Measurements from ENCODE around the gene ACSF3.

ACSF3 gene

GRCh38 chr16:89096042-89096717 is 2.5 kb downstream of the ACSF3 start:
- no peak for DNase-seq

- no peak for DNase-seq
Measured at GRCh38 chr16:89096768-89097391, 3.2 kb downstream of the ACSF3 start.

- no peak for DNase-seq
Measured at GRCh38 chr16:89097392-89097772, 3.7 kb downstream of the ACSF3 start.

GRCh38 chr16:89098767-89099430 is 5.2 kb downstream of the ACSF3 start:
- no peak for DNase-seq

GRCh38 chr16:89099905-89100304 is 6.3 kb downstream of the ACSF3 start:
- DNase-seq = no peak

- DNase-seq = no peak
Measured at GRCh38 chr16:89100601-89101302, 7.1 kb downstream of the ACSF3 start.

GRCh38 chr16:89101303-89102040 is 7.8 kb downstream of the ACSF3 start:
- DNase-seq = no peak

- no peak for DNase-seq
Measured at GRCh38 chr16:89102041-89102471, 8.4 kb downstream of the ACSF3 start.

- no peak for DNase-seq
Measured at GRCh38 chr16:89102481-89103073, 8.9 kb downstream of the ACSF3 start.

GRCh38 chr16:89103156-89103555 is 9.5 kb downstream of the ACSF3 start:
- no peak for DNase-seq

- no peak for DNase-seq
Measured at GRCh38 chr16:89103781-89104180, 10.1 kb downstream of the ACSF3 start.

- no peak for DNase-seq
Measured at GRCh38 chr16:89104303-89104702, 10.7 kb downstream of the ACSF3 start.

GRCh38 chr16:89104930-89105571 is 11.4 kb downstream of the ACSF3 start:
- DNase-seq = no peak

GRCh38 chr16:89105599-89106151 is 12.0 kb downstream of the ACSF3 start:
- no peak for DNase-seq

GRCh38 chr16:89106533-89107202 is 13.0 kb downstream of the ACSF3 start:
- peak; percentile 22 for DNase-seq

GRCh38 chr16:89107203-89107582 is 13.5 kb downstream of the ACSF3 start:
- DNase-seq = no peak

GRCh38 chr16:89108416-89108815 is 14.8 kb downstream of the ACSF3 start:
- DNase-seq = no peak

- DNase-seq = no peak
Measured at GRCh38 chr16:89110641-89111040, 17.0 kb downstream of the ACSF3 start.

- no peak for DNase-seq
Measured at GRCh38 chr16:89111263-89111662, 17.6 kb downstream of the ACSF3 start.

- DNase-seq = no peak
Measured at GRCh38 chr16:89112377-89113151, 18.9 kb downstream of the ACSF3 start.

Measured in NCI-H2171 (cell line).